HL-60 (cell line): Measurements from ENCODE around the gene MME.

Experiments
- DNase-seq, 2 experiments: peaks; one replicate each; pipeline ENCODE4 v3.0.0-alpha.2; 2010 to 2020; ENCODE audit warnings: low read depth in 1 of 2, low spot score in 1 of 2
- H3K27ac ChIP-seq: fragments of 250-450 bp; sonication (Bioruptor Pico); replicated peaks from 2 replicates; pipeline ENCODE4 v1.5.1; 2020; ENCODE audit warnings: mild to moderate bottlenecking, moderate library complexity
- H3K27me3 ChIP-seq: fragments of 250-450 bp; sonication (Bioruptor Pico); 2 replicates; pipeline ENCODE4 v1.5.1; 2021; ENCODE audit warnings: mild to moderate bottlenecking, moderate library complexity; ENCODE audit not compliant: insufficient read depth, poor library complexity, severe bottlenecking
- H3K4me3 ChIP-seq: replicated peaks from 2 replicates; pipeline ENCODE4 v1.5.1; 2011; ENCODE audit warnings: mild to moderate bottlenecking, control low read depth, low read length; ENCODE audit not compliant: insufficient read depth
- CTCF ChIP-seq: IDR thresholded peaks from one replicate; pipeline ENCODE4 v1.5.1; 2011; ENCODE audit warnings: low read length, control low read depth, inconsistent platforms; ENCODE audit not compliant: insufficient read depth
- GABPA ChIP-seq: IDR thresholded peaks from 2 replicates; pipeline ENCODE4 v1.6.1; 2012; ENCODE audit warnings: low read depth
- POLR2AphosphoS5 ChIP-seq: IDR thresholded peaks from 2 replicates; pipeline ENCODE4 v1.6.1; 2012; ENCODE audit warnings: low read depth
- REST ChIP-seq: IDR thresholded peaks from 2 replicates; pipeline ENCODE4 v1.6.1; 2012; ENCODE audit warnings: low read depth; ENCODE audit not compliant: insufficient replicate concordance
- SPI1 ChIP-seq: IDR thresholded peaks from 2 replicates; pipeline ENCODE4 v1.6.1; 2012; ENCODE audit warnings: low read depth, mild to moderate bottlenecking, borderline replicate concordance

Gene MME

GRCh38 chr3:155075200-155075599 is 4.9 kb upstream of the MME start:
- no peak overlapping the region for H3K27ac ChIP-seq
- peaks cover 17% of the 10 kb centered on the region for H3K27me3 ChIP-seq
- DNase-seq, result no peak
- TF ChIP-seq REST, result no peak
- TF ChIP-seq CTCF, result no peak
- no peak for TF ChIP-seq POLR2AphosphoS5
- no peak for TF ChIP-seq GABPA
- no peak for TF ChIP-seq SPI1
- no peak overlapping the region for H3K4me3 ChIP-seq

GRCh38 chr3:155076888-155077287 is 3.2 kb upstream of the MME start:
- TF ChIP-seq CTCF (no peak), REST (no peak)
- no peak overlapping the region for H3K27ac ChIP-seq
- H3K4me3 ChIP-seq, result no peak overlapping the region
- DNase-seq, result no peak
- peaks cover 29% of the 10 kb centered on the region for H3K27me3 ChIP-seq

- Histone ChIP-seq H3K4me3 (peak overlapping the region; percentile 43), H3K27me3 (peaks cover 29% of the 10 kb centered on the region), H3K27ac (no peak overlapping the region)
- DNase-seq, result no peak
- TF ChIP-seq POLR2AphosphoS5 (no peak), REST (no peak), SPI1 (no peak), CTCF (no peak), GABPA (no peak)
Measured at GRCh38 chr3:155078711-155079467, 1.2 kb upstream of the MME start.
